Glutamatergic neuron (in vitro differentiated cells): Measurements from ENCODE around the gene UQCRH. TPM values are rescaled to one million over a fixed set of nuclear protein-coding genes. Genes with fewer than 3 reads are reported as not detected.
"Not testable (repeated sequence)": the region's sequence is repeated elsewhere in the genome, so short reads cannot be mapped to it uniquely, and the experiment has no call there.

Experiments
- DNase-seq: peaks from one replicate; pipeline ENCODE4 v3.0.0; 2022
- H3K27ac Mint-ChIP-seq: one replicate; pipeline ENCODE4 v1.8.0; 2020; ENCODE audit warnings: mild to moderate bottlenecking, mixed read lengths, inconsistent platforms; ENCODE audit not compliant: unreplicated experiment
- H3K27me3 Mint-ChIP-seq: one replicate; pipeline ENCODE4 v1.8.0; 2020; ENCODE audit warnings: mild to moderate bottlenecking, moderate library complexity, mixed read lengths, inconsistent platforms; ENCODE audit not compliant: unreplicated experiment
- H3K36me3 Mint-ChIP-seq: one replicate; pipeline ENCODE4 v1.8.0; 2020; ENCODE audit warnings: mild to moderate bottlenecking, mixed read lengths, inconsistent platforms; ENCODE audit not compliant: unreplicated experiment
- H3K4me1 Mint-ChIP-seq: one replicate; pipeline ENCODE4 v1.8.0; 2020; ENCODE audit warnings: mild to moderate bottlenecking, low read depth, mixed read lengths, inconsistent platforms; ENCODE audit not compliant: unreplicated experiment
- H3K4me3 Mint-ChIP-seq: one replicate; pipeline ENCODE4 v1.8.0; 2020; ENCODE audit warnings: mild to moderate bottlenecking, mixed read lengths, inconsistent platforms; ENCODE audit not compliant: unreplicated experiment
- H3K9me3 Mint-ChIP-seq: one replicate; pipeline ENCODE4 v1.8.0; 2020; ENCODE audit warnings: mild to moderate bottlenecking, moderate library complexity, mixed read lengths, inconsistent platforms; ENCODE audit not compliant: unreplicated experiment
- CTCF ChIP-seq: fragments of 200-600 bp; sonication (generic); IDR thresholded peaks from one replicate; pipeline ENCODE4 v1.5.0; 2021; ENCODE audit not compliant: partially characterized antibody, unreplicated experiment
- total RNA-seq: library from RNA; stranded (reverse); fragmentation: NEBNext Ultra II Directional; extraction: Animal tissue kit (Norgen Biotek cat#: 25700); gene quantifications from one replicate; pipeline ENCODE4 v1.2.1, GENCODE V29; 2021; ENCODE audit not compliant: unreplicated experiment

Gene UQCRH
- total RNA-seq, 1 donor from 2014 or later = 271 TPM

DNA sequence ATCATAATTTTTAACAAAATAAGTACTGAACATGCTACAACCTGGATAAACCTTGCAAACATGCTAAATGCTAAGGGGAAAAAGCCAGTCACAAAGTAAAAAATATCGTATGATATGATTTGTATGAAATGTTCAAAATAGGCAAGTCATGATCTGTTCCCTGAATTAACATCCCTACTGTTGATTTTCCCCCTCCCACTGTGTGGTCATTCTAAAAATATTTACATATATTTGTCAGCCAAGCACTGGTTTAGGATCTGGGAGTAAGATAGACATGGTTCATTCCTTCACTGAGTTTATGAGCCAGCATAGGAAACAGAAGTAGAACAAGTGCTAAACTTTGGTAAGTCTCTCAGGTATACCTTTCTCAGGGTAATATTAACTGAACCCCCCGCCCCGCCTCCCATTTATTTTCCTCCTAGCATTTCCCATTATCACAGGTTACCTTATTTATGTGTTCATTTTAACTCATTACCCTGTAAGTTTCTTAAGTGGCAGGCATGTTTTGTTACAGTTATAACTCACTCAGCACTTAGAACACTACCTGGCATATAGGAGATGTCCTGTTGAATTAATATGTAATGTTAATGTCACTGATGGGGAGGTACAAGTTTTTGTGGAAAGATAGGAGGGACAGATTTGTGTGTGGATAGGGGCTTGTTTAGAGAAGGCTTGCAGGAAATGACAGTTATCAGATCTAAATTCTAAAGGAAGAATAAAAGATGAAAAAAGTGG is 12.3 kb downstream of the UQCRH start:
- Mint-ChIP-seq H3K4me3 (no peak overlapping the region), H3K36me3 (no peaks in the 10 kb centered on the region), H3K9me3 (peaks cover under 1% of the 10 kb centered on the region), H3K4me1 (peaks cover 7% of the 10 kb centered on the region), H3K27ac (no peak overlapping the region), H3K27me3 (no peaks in the 10 kb centered on the region)
- no peak for TF ChIP-seq CTCF
- DNase-seq = no peak

DNA sequence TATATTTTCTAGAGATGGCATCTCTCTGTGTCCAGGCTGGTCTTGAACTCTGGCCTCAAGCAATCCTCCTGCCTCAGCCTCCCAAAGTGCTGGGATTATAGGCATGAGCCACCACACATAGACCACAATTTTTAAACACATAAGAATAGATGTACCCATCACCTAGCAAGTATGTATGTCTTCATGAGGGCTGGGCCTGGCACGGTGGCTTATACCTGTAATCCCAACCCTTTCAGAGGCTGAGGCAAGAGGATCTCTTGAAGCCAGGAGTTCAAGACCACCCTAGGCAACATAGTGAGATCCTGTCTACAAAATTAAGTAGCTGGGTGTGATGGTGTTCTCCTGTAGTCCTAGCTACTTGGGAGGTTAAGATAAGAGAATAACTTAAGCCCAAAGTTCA is 13.8 kb downstream of the UQCRH start:
- TF ChIP-seq CTCF = no peak
- no peak overlapping the region for H3K27ac Mint-ChIP-seq
- peaks cover 9% of the 10 kb centered on the region for H3K9me3 Mint-ChIP-seq
- H3K4me3 Mint-ChIP-seq = no peak overlapping the region
- peaks cover 15% of the 10 kb centered on the region for H3K4me1 Mint-ChIP-seq
- H3K27me3 Mint-ChIP-seq = peaks cover 3% of the 10 kb centered on the region
- no peak for DNase-seq
- no peaks in the 10 kb centered on the region for H3K36me3 Mint-ChIP-seq

- peaks cover 10% of the 10 kb centered on the region for H3K9me3 Mint-ChIP-seq
- not testable (repeated sequence) for DNase-seq, H3K36me3 Mint-ChIP-seq, H3K27ac Mint-ChIP-seq, H3K27me3 Mint-ChIP-seq, H3K4me3 Mint-ChIP-seq
- H3K4me1 Mint-ChIP-seq = peaks cover 15% of the 10 kb centered on the region
Observed at GRCh38 chr1:46319301-46319700, 15.8 kb downstream of the UQCRH start.

DNA sequence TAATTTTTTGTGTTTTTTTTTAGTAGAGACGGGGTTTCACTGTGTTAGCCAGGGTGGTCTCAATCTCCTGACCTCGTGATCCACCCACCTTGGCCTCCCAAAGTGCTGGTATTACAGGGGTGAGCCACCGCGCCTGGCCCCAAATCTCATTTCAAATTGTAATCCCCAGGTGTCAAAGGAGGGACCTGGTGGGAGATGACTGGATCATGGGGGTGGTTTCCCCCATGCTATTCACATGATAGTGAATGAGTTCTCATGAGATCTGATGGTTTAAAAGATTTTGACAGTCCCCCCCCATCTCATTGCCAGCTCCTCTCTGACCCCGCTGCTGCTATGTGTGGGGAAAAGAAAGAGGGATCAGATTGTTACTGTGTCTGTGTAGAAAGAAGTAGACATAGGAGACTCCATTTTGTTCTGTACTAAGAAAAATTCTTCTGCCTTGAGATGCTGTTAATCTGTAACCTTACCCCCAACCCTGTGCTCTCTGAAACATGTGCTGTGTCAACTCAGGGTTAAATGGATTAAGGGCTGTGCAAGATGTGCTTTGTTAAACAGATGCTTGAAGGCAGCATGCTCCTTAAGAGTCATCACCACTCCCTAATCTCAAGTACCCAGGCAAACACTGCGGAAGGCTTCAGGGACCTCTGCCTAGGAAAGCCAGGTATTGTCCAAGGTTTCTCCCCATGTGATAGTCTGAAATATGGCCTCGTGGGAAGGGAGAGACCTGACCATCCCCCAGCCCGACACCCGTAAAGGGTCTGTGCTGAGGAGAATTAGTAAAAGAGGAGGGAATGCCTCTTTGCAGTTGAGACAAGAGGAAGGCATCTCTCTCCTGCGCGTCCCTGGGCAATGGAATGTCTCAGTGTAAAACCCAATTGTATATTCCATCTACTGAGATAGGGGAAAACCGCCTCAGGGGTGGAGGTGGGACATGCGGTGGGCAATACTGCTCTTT is 16.7 kb downstream of the UQCRH start:
- H3K4me1 Mint-ChIP-seq = peaks cover 16% of the 10 kb centered on the region
- not testable (repeated sequence) for DNase-seq, H3K27me3 Mint-ChIP-seq, H3K36me3 Mint-ChIP-seq
- H3K9me3 Mint-ChIP-seq = peaks cover 10% of the 10 kb centered on the region
- peak overlapping the region; percentile 83 for H3K4me3 Mint-ChIP-seq
- peak overlapping the region; percentile 99 for H3K27ac Mint-ChIP-seq

- H3K4me3 Mint-ChIP-seq, DNase-seq, H3K36me3 Mint-ChIP-seq, H3K27me3 Mint-ChIP-seq: not testable (repeated sequence)
- peaks cover 10% of the 10 kb centered on the region for H3K9me3 Mint-ChIP-seq
- H3K4me1 Mint-ChIP-seq = peaks cover 20% of the 10 kb centered on the region
- H3K27ac Mint-ChIP-seq = peak overlapping the region; percentile 26
Observed at GRCh38 chr1:46322191-46322590, 18.7 kb downstream of the UQCRH start.

- not testable (repeated sequence) for H3K27ac Mint-ChIP-seq, H3K4me3 Mint-ChIP-seq, H3K36me3 Mint-ChIP-seq, H3K27me3 Mint-ChIP-seq, DNase-seq
- Mint-ChIP-seq H3K9me3 (peaks cover 10% of the 10 kb centered on the region), H3K4me1 (peaks cover 21% of the 10 kb centered on the region)
Observed at GRCh38 chr1:46325285-46326076, 22.0 kb downstream of the UQCRH start.

GRCh38 chr1:46328182-46328581 is 24.7 kb downstream of the UQCRH start:
- H3K27me3 Mint-ChIP-seq, H3K36me3 Mint-ChIP-seq, H3K9me3 Mint-ChIP-seq, H3K4me3 Mint-ChIP-seq, DNase-seq, H3K27ac Mint-ChIP-seq: not testable (repeated sequence)
- peaks cover 22% of the 10 kb centered on the region for H3K4me1 Mint-ChIP-seq

GRCh38 chr1:46329807-46330206 is 26.3 kb downstream of the UQCRH start:
- DNase-seq, H3K27ac Mint-ChIP-seq, H3K9me3 Mint-ChIP-seq, H3K36me3 Mint-ChIP-seq, H3K27me3 Mint-ChIP-seq, H3K4me3 Mint-ChIP-seq: not testable (repeated sequence)
- H3K4me1 Mint-ChIP-seq = peaks cover 22% of the 10 kb centered on the region

GRCh38 chr1:46330381-46330780 is 26.9 kb downstream of the UQCRH start:
- not testable (repeated sequence) for H3K4me3 Mint-ChIP-seq, H3K27ac Mint-ChIP-seq

More at GRCh38 chr1:46330381-46330780, 26.9 kb downstream of the UQCRH start:
- H3K36me3 Mint-ChIP-seq, H3K9me3 Mint-ChIP-seq, DNase-seq, H3K27me3 Mint-ChIP-seq: not testable (repeated sequence)
- H3K4me1 Mint-ChIP-seq = peaks cover 20% of the 10 kb centered on the region
